ENCODE data around the gene ZBTB38.
A peak's percentile ranks its signal among the peaks of the same experiment; 100 is the strongest.

ZBTB38 gene

DNA sequence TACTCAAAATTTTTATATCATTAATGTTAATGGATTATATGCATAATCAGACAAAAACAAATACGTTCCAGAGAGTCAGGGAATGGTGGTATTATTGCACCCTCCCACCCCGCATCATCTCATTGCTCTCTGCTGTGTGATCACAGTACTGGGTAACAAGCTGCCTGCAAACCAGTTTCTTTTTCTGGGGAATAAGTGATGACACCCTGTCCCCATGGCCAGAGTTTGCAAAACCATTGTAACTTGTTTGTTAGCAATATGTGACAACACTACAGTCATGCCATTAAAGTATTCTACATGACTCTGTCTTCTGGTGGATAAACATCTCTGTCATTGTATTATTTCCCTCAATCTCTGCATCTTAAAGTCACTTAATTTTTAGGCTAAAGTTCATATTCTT, 39.5 kb downstream of the ZBTB38 start:
- DNase-seq: no peak

DNA sequence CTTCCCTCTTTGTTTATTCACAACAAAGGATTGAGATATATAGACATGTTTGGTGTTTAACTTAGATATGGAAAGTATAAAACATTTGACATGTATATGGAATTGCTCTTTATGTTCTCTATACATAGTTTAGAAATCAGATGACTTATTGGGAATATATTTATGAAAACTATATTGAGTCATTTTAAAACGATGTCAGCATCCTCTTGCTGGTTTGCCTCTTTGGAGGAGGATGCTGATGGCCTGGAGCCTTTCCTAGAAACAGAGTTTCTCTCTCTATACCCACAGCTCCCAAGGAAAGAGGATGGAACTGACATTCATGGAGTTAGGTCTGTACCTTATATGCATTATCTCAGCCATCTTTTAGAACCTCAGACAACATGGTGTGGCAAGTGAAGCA, 40.3 kb downstream of the ZBTB38 start:
- DNase-seq: no peak

DNA sequence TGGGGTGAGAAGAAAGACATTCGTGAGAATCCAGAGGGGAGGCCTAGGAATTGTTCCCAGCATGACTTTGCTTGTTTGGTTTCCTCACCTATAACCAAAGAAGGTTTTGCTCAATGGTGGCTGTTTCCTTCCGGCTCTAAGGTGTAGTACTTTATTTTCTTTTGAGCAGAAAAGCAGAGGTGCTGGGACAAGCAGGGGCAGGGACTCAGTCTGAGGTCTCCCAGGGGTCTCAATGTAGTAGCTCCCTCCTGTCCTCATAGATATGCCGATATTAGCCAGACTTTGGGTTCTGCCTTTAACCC, 41.6 kb downstream of the ZBTB38 start:
- no peak for DNase-seq

DNA sequence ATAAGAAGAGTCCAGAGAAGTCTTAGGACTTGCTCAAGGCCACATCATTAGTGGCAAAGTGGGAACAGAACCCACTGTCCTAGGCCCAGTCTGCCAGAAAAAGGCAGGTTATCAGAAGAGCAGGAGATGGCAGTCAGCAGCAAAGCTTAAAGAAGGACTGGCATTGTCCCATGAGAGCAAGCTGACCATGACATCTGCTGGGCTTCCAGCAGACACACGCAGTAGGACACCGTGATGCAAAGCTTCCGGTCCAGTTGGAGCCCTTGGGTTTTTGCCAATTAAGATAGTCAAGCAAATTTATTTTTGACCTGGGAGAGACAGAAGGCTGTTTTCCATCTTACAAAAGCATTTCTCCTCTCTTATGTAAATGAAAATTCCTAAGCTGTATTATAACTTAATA, 42.1 kb downstream of the ZBTB38 start:
- DNase-seq: no peak

DNA sequence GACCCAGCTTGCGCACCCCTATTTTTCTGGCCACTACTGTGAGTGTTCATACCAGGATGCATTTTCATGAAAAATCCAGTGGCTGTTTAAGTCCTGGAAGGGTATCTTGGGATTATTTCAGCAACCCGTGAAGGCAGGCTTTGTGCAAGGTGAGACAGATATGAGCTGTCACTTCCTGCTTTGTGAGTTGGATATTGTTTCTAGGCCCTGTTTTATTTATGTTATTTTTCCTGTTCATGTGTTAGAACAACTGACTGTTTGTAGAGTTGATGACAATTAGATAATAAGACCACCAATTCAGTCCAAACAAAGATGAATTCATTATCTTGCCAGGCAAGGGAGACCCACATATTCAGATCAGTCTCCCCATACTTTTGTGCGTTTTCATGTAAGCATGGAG, 42.5 kb downstream of the ZBTB38 start:
- no peak for DNase-seq

DNA sequence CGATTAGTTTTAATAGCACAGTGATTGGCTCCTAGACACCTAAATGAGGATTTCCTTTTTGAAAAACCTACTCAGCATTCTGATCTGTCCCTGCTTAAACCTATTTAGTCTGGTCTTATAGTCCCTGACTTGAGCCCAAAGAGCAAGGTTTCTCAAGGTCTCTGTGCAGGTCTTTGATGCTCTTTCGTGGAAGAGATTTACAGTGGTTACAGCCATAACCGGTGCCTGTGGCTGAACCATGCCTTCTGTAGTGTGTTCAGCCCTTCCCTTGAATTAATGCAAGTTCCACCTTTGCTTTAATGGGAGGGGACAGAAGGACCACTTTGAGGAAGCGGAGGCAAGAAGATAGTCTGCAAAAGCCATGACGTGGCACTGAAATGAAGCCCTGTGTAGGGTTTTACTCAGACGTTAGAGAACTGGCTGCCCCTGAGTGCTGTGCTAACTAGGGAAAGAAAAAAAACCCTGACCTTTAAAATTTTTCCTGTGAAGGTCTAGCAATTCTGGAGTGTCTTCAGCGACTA, 43.0 kb downstream of the ZBTB38 start:
- no peak for DNase-seq

DNA sequence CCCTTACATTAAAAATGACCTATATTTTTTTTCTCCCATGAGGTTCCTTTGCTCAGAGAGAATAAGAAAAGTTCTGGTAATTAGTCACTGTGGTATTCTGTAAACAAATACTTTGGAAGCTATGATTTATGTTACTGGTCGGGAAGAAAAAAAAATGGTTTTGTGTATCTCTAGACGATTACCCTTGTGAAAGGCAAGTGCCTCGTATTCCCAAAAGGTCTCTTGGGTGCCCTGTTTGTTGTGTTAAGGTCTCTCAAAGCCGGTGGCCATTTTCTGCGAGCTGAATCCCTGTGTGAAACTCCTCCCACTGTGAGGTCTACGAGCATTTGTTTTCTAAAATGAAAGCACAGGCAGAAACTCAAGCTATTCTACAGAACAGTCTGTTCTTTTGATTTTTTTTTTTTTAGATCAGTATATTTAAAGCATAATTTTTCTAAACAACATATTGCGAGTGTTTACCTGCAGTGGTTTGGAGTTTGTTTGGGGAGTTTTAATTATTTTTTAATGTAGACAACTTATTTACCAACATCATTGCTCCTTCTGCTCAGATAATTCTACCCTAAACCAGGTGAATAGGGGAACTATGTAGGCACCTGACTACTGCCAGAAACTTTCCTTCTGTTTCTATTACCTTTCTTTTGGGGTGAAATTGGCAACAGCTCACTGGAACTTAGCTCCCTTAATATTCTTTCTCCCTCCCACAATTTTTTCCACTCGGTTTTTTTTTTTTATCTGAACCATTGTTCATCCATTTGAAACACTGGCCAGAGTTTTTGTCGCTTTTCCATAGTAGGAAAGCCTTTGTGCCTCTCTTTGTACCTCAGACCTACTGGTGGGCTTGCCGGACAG, 44.0 kb downstream of the ZBTB38 start:
- DNase-seq: peak; percentile 21

DNA sequence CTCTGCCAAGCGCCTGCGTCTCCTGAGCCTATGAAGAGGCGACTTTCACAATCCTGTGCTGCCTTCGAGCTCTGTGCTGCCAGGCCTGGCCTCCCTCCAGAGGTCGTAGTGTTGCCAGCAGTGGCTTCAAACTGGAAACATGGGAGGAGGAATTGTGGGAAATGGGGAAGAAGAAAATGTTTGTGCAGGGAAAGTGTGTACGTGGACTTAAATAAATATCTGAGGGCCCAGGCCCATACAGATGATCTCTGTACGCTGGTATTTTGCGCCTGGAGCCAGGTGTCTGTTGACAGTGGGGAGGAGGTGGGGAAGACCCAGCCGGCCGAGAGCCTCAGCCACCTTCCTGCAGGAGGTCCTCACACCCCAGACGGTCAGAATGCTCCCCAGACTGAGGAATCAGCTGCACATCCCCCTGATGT, 44.6 kb downstream of the ZBTB38 start:
- DNase-seq: no peak

DNA sequence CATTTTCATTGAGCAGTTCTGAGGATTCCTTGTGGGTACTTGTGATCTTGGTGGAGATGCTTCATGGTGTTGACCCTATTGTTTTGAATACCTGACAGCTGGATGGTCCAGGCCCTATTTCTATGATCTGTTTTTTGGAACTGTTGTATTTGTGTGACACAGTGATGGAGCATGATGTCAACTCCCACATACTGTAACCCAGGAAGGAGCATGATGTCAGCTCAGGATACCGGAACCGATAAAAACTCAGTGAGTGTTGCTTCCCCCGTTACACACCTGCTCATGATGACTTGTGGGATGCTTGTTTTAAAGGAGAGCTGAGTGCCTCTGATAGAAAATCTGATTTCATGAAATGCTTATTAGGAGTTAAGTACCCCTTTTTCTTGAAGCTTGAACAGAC, 45.1 kb downstream of the ZBTB38 start:
- no peak for DNase-seq

DNA sequence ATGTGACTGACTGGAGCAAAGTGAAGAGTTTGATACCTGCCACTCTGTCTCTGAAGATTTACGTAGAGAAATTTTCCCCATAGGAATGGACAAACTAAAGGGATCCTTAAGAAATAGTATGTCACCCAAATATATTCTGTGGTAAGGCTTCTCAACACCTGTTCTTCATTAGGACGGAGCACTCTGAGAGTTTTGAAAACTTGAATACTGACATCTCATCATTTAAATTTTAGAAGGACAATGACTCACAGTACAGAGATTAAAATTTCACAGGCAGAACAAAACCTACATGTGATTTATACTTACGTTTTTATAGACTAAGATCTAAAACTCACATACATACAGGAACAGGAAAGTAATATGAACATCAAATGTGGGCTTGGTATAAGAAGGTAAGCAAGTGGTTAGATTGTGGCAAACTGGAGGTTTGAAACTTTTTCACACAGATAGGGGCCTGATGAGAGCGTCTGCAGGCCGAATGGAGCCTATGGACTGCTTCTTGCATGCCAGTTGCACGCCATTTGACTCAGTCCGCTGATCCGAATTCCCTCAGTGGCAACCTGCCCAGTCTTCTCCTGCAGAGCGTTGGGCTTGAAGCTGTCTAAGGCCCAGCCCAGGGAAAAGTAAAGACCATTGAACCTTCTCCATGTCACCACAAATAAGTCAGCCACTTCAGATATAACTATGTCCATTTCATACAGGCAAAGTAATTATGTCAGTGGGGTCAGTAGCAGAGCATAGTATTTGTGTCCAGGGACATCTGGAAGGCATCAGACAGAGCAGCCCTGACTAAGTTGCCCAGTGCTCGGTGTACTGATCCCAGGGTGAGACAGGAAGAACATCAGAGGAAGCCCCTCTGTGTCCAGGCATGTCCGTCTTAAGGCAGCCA, 45.7 kb downstream of the ZBTB38 start:
- DNase-seq: no peak

DNA sequence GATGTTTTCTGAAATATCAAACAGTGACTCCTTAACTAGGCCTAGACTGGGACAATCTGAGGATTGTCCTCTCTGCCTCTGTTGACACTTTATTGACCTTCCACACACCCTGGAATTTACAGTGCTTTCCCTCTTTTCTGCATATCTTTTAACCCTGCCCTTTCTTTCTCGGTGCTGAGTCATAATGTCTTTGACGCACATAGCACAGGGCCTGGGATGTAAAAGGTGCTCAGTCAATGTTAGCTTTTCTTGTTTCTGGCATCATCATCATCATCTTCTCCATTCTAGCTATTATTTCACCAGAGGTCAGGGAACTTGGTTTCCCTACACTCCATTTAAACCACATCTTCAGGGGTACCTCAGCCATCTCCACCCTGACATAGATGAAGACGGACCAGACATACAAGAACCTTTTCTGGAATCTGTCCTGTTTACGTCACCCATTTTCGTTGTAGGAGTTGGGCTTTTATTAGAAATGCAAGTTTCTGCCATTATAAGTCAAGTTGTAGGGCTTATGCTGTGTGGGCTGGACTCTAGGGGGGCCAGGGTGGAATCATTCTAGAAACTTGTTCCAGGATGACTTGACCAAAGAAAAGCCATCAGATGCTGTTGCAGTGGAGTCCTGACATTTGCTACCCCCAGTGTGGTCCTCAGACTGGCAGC, 46.6 kb downstream of the ZBTB38 start:
- no peak for DNase-seq

DNA sequence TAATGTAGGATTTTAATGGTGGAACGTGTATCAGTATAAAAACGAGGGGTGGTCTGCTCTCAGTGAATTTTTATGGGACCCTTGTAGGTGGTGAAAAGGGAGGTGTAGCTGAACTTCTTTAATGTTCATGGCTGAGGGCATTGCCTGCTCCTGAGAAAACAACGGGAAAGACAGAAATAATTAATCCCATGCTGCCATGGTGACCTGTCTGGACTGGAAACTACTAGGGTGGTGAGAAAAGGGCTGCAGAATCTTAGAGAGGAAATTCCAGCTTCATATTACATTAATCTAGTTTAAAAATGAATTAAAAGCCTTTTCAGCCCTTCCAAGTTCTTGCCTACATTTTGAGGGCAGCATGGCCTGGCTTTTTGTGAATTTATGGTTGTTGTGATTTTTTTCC, 47.6 kb downstream of the ZBTB38 start:
- no peak for DNase-seq
